ENCODE data around the gene PCYOX1L. TPM values are rescaled to one million over a fixed set of nuclear protein-coding genes. Genes with fewer than 3 reads are reported as not detected.

The PCYOX1L gene
- total RNA-seq, 1 experiment from 2014 or later: 15.3 TPM

DNA sequence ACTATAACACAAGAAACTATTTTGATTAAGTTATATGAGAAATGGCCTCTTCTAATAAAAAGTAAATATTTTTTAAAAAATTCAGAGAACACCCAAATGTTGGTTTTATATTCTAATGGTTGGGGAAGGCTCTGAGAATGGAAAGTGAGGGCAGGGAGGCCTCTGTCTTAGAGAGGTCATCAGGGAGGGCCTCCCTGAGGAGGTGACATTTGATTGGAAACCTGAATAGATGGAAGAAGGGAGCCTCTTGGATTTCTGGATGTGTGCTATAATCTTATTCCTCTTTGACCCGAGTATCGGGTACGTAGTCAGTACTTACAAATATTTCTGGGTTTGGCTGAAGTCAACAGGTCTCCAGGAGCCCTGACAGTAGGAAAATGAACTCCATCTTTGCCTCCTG lies 38.7 kb upstream of the PCYOX1L start:
- no peak overlapping the region for H4K5ac ChIP-seq (ENCODE audit: insufficient read length, low read depth, low read length)
- H3K4me1 Mint-ChIP-seq: peaks cover 6 to 11% of the 10 kb centered on the region in 2 experiments
- no peaks in the 10 kb centered on the region for H4K20me1 ChIP-seq (ENCODE audit: control insufficient read depth, insufficient read depth, insufficient read length)
- H3K27ac ChIP-seq (ENCODE audit: insufficient read length, low read depth, low read length): no peak overlapping the region
- no peak overlapping the region for H3K4me2 ChIP-seq (ENCODE audit: insufficient read depth, insufficient read length, low read length)
- H3K27me3 ChIP-seq (ENCODE audit: insufficient read depth, low read length): no peaks in the 10 kb centered on the region
- no CpG with 5 or more reads among the region's 3 CpGs for WGBS (ENCODE audit: extremely low coverage, insufficient read length, low lambda C conversion rate)
- no peak overlapping the region for H2AK5ac ChIP-seq (ENCODE audit: insufficient read length, low read length)
- no peak overlapping the region for H3K9ac ChIP-seq (ENCODE audit: extremely low read depth, insufficient read length, low read length)
- no peak overlapping the region for H2AFZ ChIP-seq (ENCODE audit: low read length)
- no peak overlapping the region for H3K14ac ChIP-seq (ENCODE audit: insufficient read depth, low read length)
- no peak overlapping the region for H2BK120ac ChIP-seq (ENCODE audit: low read depth, low read length, poor library complexity, severe bottlenecking)
- H3K23me2 ChIP-seq (ENCODE audit: insufficient read length, low read depth, low read length, poor library complexity, severe bottlenecking): peaks cover 3% of the 10 kb centered on the region
- H3K23ac ChIP-seq (ENCODE audit: insufficient read length, low read depth, low read length): no peak overlapping the region
- no peaks in the 10 kb centered on the region for H3K9me3 ChIP-seq (ENCODE audit: control insufficient read depth, low read depth, low read length)
- no peak overlapping the region for H3K4ac ChIP-seq (ENCODE audit: low read depth, low read length)
- H4K8ac ChIP-seq (replicated peaks; ENCODE audit: insufficient read length, low read depth, low read length): no peak overlapping the region
- no peaks in the 10 kb centered on the region; the same call in 1 of the 2 replicates for H3K27me3 Mint-ChIP-seq (ENCODE audit: low read depth)
- H2BK12ac ChIP-seq (ENCODE audit: insufficient read length, low read depth, low read length): no peak overlapping the region
- no peaks in the 10 kb centered on the region for H3K36me3 Mint-ChIP-seq (ENCODE audit: insufficient read depth in 1 of 3, low read depth in 3 of 3)
- H3T11ph ChIP-seq (ENCODE audit: low read length): no peak overlapping the region
- H3K18ac ChIP-seq (ENCODE audit: insufficient read length, low read depth, low read length): no peak overlapping the region
- H3K79me1 ChIP-seq (ENCODE audit: insufficient read depth, low read depth, low read length, poor library complexity, severe bottlenecking): no peaks in the 10 kb centered on the region
- no peak for DNase-seq
- H3K27ac Mint-ChIP-seq: no peak overlapping the region
- H2BK15ac ChIP-seq (ENCODE audit: low read depth, low read length): no peak overlapping the region
- H3K4me1 ChIP-seq (ENCODE audit: insufficient read depth, low read length): no peaks in the 10 kb centered on the region
- no peak overlapping the region for H3K56ac ChIP-seq (ENCODE audit: insufficient read length, low read depth, low read length)
- H3K9me3 Mint-ChIP-seq: no peaks in the 10 kb centered on the region
- H2BK20ac ChIP-seq (ENCODE audit: low read depth, low read length, poor library complexity, severe bottlenecking): no peak overlapping the region
- no peak overlapping the region for H2BK5ac ChIP-seq (ENCODE audit: insufficient read length, low read length)
- H3K79me2 ChIP-seq (ENCODE audit: insufficient read depth, low read length): no peaks in the 10 kb centered on the region
- TF ChIP-seq, protein P1, sequence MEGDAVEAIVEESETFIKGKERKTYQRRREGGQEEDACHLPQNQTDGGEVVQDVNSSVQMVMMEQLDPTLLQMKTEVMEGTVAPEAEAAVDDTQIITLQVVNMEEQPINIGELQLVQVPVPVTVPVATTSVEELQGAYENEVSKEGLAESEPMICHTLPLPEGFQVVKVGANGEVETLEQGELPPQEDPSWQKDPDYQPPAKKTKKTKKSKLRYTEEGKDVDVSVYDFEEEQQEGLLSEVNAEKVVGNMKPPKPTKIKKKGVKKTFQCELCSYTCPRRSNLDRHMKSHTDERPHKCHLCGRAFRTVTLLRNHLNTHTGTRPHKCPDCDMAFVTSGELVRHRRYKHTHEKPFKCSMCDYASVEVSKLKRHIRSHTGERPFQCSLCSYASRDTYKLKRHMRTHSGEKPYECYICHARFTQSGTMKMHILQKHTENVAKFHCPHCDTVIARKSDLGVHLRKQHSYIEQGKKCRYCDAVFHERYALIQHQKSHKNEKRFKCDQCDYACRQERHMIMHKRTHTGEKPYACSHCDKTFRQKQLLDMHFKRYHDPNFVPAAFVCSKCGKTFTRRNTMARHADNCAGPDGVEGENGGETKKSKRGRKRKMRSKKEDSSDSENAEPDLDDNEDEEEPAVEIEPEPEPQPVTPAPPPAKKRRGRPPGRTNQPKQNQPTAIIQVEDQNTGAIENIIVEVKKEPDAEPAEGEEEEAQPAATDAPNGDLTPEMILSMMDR (conservative IDR thresholded peaks at IDR 0.05): no peak
- H3K4me3 Mint-ChIP-seq: no peak overlapping the region
- H4K91ac ChIP-seq (ENCODE audit: insufficient read length, low read depth, low read length): no peak overlapping the region

All from H9 (cell line).